ENCODE results near the gene ADGRL3. TPM values are rescaled to one million over a fixed set of nuclear protein-coding genes. Genes with fewer than 3 reads are reported as not detected.

Gene ADGRL3
- total RNA-seq, 2 experiments from 2014 or later, result not detected

DNA sequence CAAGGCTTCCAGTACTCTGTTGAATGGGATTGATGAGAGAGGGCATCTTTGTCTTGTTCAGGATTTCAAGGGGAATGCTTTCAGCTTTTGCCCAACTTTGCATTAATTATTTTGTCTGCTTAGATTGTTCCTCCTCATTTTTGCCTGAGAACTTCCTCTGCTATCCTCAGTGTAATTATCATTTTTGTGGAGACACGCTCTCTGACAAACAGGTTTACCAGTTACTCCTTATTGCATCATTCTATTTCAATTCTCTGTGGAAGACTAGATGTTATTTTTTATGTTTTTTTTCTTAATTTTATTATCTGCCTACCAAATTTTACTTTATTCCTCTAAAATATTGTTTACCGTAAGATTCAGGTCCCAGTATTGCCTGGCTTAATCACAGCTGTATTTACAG lies 349.2 kb downstream of the ADGRL3 start:
- no peaks in the 10 kb centered on the region for H4K20me1 ChIP-seq (ENCODE audit: insufficient read depth, low read length)
- ChIA-PET CTCF (ENCODE audit: unreplicated experiment) (no interaction called here), POLR2A (no interaction called here)
- TF ChIP-seq EZH2phosphoT487 (IDR thresholded peaks at IDR 0.05; ENCODE audit: borderline replicate concordance, low read depth, low read length) (no peak), CTCF (conservative IDR thresholded peaks at IDR 0.05; ENCODE audit: low read length) (no peak)
- H3K9me3 ChIP-seq (ENCODE audit: low read length), result no peaks in the 10 kb centered on the region
- intact Hi-C loops (cut with micrococcal nuclease; ENCODE audit: unreplicated experiment), result no loop called here
- H3K4me2 ChIP-seq (ENCODE audit: low read length), result no peak overlapping the region
- no peaks in the 10 kb centered on the region for H3K79me2 ChIP-seq (ENCODE audit: insufficient read depth, low read depth, low read length)
- no TSS peak for BruUV-seq (replicated peaks)
- no peak overlapping the region for H3K4me3 ChIP-seq (ENCODE audit: low read depth, low read length, poor library complexity, severe bottlenecking)
- no peaks in the 10 kb centered on the region for H3K4me1 ChIP-seq (ENCODE audit: insufficient read depth, low read length, poor library complexity, severe bottlenecking)
- H3K9me2 ChIP-seq (ENCODE audit: insufficient read depth, low read length), result no peaks in the 10 kb centered on the region
- DNase-seq (ENCODE audit: low spot score), result no peak
- H3K36me3 ChIP-seq (ENCODE audit: insufficient read depth, low read length), result no peaks in the 10 kb centered on the region
- no peak overlapping the region for H2AFZ ChIP-seq (ENCODE audit: low read length)
- no peak overlapping the region for H3K27ac ChIP-seq (ENCODE audit: low read depth, low read length, poor library complexity, severe bottlenecking)

DNA sequence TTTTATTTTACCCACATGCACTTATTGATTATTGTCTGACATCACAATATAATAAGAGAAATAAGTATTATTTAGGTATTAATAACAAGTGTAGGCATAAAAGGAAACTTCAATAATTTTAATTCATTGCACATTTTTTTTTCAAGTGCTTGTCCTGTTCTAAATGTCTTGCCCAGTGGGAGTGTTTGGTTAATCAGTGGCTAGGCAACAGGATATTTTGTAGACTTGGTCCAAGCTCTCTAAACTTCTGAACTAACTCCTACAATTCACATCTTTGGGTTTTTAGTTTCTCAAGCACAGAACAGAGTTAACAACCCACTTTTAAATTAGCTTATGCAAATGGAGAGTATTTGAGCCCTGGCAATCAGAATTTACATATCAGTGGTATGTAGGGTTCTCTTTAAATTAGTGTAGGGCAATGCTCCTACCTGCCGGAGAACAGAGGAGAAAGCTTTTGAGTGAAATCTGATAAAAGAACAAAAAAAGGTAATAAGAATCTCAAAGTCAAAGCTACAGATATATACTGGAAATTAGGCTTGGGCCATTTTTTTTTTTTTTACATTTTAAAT lies 353.5 kb downstream of the ADGRL3 start:
- no peak for TF ChIP-seq EZH2phosphoT487 (IDR thresholded peaks at IDR 0.05; ENCODE audit: borderline replicate concordance, low read depth, low read length)
- no peak for TF ChIP-seq CTCF (conservative IDR thresholded peaks at IDR 0.05; ENCODE audit: low read length)
- no peaks in the 10 kb centered on the region for H3K79me2 ChIP-seq (ENCODE audit: insufficient read depth, low read depth, low read length)
- no peaks in the 10 kb centered on the region for H3K36me3 ChIP-seq (ENCODE audit: insufficient read depth, low read length)
- H3K9me2 ChIP-seq (ENCODE audit: insufficient read depth, low read length), result no peaks in the 10 kb centered on the region
- no peak overlapping the region for H3K4me3 ChIP-seq (ENCODE audit: low read depth, low read length, poor library complexity, severe bottlenecking)
- no peaks in the 10 kb centered on the region for H3K9me3 ChIP-seq (ENCODE audit: low read length)
- H4K20me1 ChIP-seq (ENCODE audit: insufficient read depth, low read length), result no peaks in the 10 kb centered on the region
- intact Hi-C loops (cut with micrococcal nuclease; ENCODE audit: unreplicated experiment), result no loop called here
- H3K4me1 ChIP-seq (ENCODE audit: insufficient read depth, low read length, poor library complexity, severe bottlenecking), result no peaks in the 10 kb centered on the region
- POLR2A ChIA-PET, result no interaction called here
- no peak overlapping the region for H3K4me2 ChIP-seq (ENCODE audit: low read length)
- BruUV-seq (replicated peaks), result no TSS peak
- no peak overlapping the region for H3K27ac ChIP-seq (ENCODE audit: low read depth, low read length, poor library complexity, severe bottlenecking)
- CTCF ChIA-PET (ENCODE audit: unreplicated experiment), result no interaction called here
- H2AFZ ChIP-seq (ENCODE audit: low read length), result no peak overlapping the region
- DNase-seq (ENCODE audit: low spot score), result no peak

DNA sequence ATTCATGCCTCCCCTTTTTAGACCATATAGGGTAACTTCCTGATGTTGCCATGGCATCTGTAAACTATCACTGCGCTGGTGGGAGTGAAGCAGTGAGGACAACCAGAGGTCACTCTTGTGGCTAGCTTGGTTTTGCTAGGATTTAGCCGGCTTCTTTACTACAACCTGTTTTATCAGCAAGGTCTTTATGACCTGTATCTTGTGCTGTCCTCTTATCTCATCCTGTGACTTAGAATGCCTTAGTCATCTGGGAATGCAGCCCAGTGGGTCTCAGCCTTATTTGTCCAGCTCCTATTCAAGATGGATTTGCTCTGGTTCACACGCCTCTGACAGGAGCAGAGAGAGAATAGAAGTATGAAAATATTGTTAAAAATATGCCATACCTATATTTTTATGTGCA lies 355.7 kb downstream of the ADGRL3 start:
- H2AFZ ChIP-seq (ENCODE audit: low read length), result no peak overlapping the region
- H3K4me3 ChIP-seq (ENCODE audit: low read depth, low read length, poor library complexity, severe bottlenecking), result no peak overlapping the region
- H3K9me3 ChIP-seq (ENCODE audit: low read length), result no peaks in the 10 kb centered on the region
- no peaks in the 10 kb centered on the region for H4K20me1 ChIP-seq (ENCODE audit: insufficient read depth, low read length)
- ChIA-PET POLR2A (no interaction called here), CTCF (ENCODE audit: unreplicated experiment) (no interaction called here)
- H3K4me1 ChIP-seq (ENCODE audit: insufficient read depth, low read length, poor library complexity, severe bottlenecking), result no peaks in the 10 kb centered on the region
- no peak for DNase-seq (ENCODE audit: low spot score)
- TF ChIP-seq CTCF (conservative IDR thresholded peaks at IDR 0.05; ENCODE audit: low read length), result no peak
- TF ChIP-seq EZH2phosphoT487 (IDR thresholded peaks at IDR 0.05; ENCODE audit: borderline replicate concordance, low read depth, low read length), result no peak
- H3K79me2 ChIP-seq (ENCODE audit: insufficient read depth, low read depth, low read length), result no peaks in the 10 kb centered on the region
- H3K36me3 ChIP-seq (ENCODE audit: insufficient read depth, low read length), result no peaks in the 10 kb centered on the region
- intact Hi-C loops (cut with micrococcal nuclease; ENCODE audit: unreplicated experiment), result no loop called here
- no peaks in the 10 kb centered on the region for H3K9me2 ChIP-seq (ENCODE audit: insufficient read depth, low read length)
- no TSS peak for BruUV-seq (replicated peaks)
- no peak overlapping the region for H3K4me2 ChIP-seq (ENCODE audit: low read length)
- no peak overlapping the region for H3K27ac ChIP-seq (ENCODE audit: low read depth, low read length, poor library complexity, severe bottlenecking)

All from OCI-LY7 (cell line).